ENCODE results near the gene MSI2.
A peak's percentile ranks its signal among the peaks of the same experiment; 100 is the strongest.

DNA sequence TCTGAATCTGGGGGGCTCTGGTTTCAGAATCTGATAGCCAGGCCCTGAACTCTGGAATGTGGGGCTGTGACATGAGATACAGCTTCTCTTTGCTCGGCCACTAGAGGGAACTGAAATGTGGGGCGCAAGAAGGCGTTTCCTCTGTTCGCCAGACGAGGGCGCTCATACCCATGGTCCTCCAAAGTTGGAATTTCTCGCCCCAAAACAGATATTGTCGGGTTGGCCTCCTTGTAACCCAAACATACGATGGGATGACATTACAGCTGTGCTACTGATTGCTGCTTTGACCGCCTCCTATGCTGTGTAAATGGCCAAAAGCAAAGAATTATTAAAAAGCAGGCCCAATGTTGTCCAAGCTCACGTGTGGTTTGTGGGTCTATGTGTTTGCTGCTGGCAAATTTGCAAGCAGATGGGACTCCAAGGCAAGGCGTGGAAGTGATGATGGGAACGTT lies 13.1 kb upstream of the MSI2 start:
- TF ChIP-seq CTCF (IDR thresholded peaks at IDR 0.05; ENCODE audit: extremely low read depth in 1 of 2, insufficient read depth in 1 of 2, low read depth in 1 of 2, low read length in 2 of 2) (peak; percentile 100), POLR2AphosphoS5 (IDR thresholded peaks at IDR 0.05; ENCODE audit: insufficient read depth, low read depth, low read length) (no peak), POLR2A (IDR thresholded peaks at IDR 0.05; ENCODE audit: low read depth, low read length) (no peak), MAX (IDR thresholded peaks at IDR 0.05; ENCODE audit: insufficient read depth, insufficient read length) (no peak), MYC (IDR thresholded peaks at IDR 0.05; ENCODE audit: low read depth, low read length) (no peak), GATA2 (IDR thresholded peaks at IDR 0.05; ENCODE audit: insufficient read depth, insufficient read length, low read depth, low read length) (no peak), EZH2 (IDR thresholded peaks at IDR 0.05; ENCODE audit: borderline replicate concordance, low read depth, low read length, severe bottlenecking) (no peak), JUN (IDR thresholded peaks at IDR 0.05; ENCODE audit: borderline replicate concordance, insufficient read depth, insufficient read length, low read depth) (no peak), FOS (IDR thresholded peaks at IDR 0.05; ENCODE audit: borderline replicate concordance, insufficient read depth, low read length) (no peak)

Measured in endothelial cell of umbilical vein (primary cell).